ENCODE results near the gene SPACA4. TPM values are rescaled to one million over a fixed set of nuclear protein-coding genes. Genes with fewer than 3 reads are reported as not detected.

SPACA4 gene
- total RNA-seq, 4 donors from 2014 or later: not detected

GRCh38 chr19:48654299-48655059, 47.9 kb downstream of the SPACA4 start:
- Histone ChIP-seq H3K4me3 (no peak overlapping the region), H3K4me1 (no peaks in the 10 kb centered on the region), H3K9me3 (no peaks in the 10 kb centered on the region), H3K27ac (replicated peaks in 1 of 4) (no peak overlapping the region), H3K27me3 (no peaks in the 10 kb centered on the region), H3K36me3 (no peaks in the 10 kb centered on the region)
- TF ChIP-seq CTCF (IDR thresholded peaks at IDR 0.05) (no peak), POLR2AphosphoS5 (IDR thresholded peaks at IDR 0.05) (no peak), POLR2A (IDR thresholded peaks at IDR 0.05; ENCODE audit: low read depth) (no peak), EP300 (IDR thresholded peaks at IDR 0.05) (no peak)
- 45% methylated on average over 7 of the region's 11 CpGs for WGBS
- no peak for DNase-seq (ENCODE audit: extremely low spot score)
- intact Hi-C loops (cut with DNase I): no loop called here

- intact Hi-C loops (cut with DNase I): no loop called here
- no peaks in the 10 kb centered on the region for H3K9me3 ChIP-seq
- H3K4me3 ChIP-seq: no peak overlapping the region
- H3K36me3 ChIP-seq: no peaks in the 10 kb centered on the region
- H3K27ac ChIP-seq (replicated peaks in 1 of 4): no peak overlapping the region
- H3K4me1 ChIP-seq: peaks cover 3 to 15% (median 14%) of the 10 kb centered on the region in 4 donors
- 54% methylated on average over 16 of the region's 16 CpGs for WGBS
- TF ChIP-seq EP300 (IDR thresholded peaks at IDR 0.05): no peak
- no peak for TF ChIP-seq POLR2AphosphoS5 (IDR thresholded peaks at IDR 0.05)
- no peak for TF ChIP-seq CTCF (IDR thresholded peaks at IDR 0.05)
- TF ChIP-seq POLR2A (IDR thresholded peaks at IDR 0.05; ENCODE audit: low read depth): no peak
- no peaks in the 10 kb centered on the region for H3K27me3 ChIP-seq
- no peak for DNase-seq (ENCODE audit: extremely low spot score)
These were observed 50.4 kb downstream of the SPACA4 start for GRCh38 chr19:48656840-48657474.

Other genes starting within 250 kb of the SPACA4 start
- gene TMEM143, start 242.8 kb upstream of the SPACA4 start, total RNA-seq: 1 to 10 TPM; 4.8 to 8.3 (median 7.1) TPM
- gene SYNGR4, start 242.4 kb upstream of the SPACA4 start, total RNA-seq: not detected
- 100 to 1,000 TPM in 1 of 4 donors, 10 to 100 TPM in 3; 55.2 to 105 (median 77.6) TPM for gene KDELR1, start 215.2 kb upstream of the SPACA4 start, total RNA-seq
- under 1 TPM; 0.19 to 0.42 (median 0.37) TPM for gene GRIN2D, start 213.1 kb upstream of the SPACA4 start, total RNA-seq
- 10 to 100 TPM; 19.5 to 42.9 (median 31.7) TPM for gene GRWD1, start 160.8 kb upstream of the SPACA4 start, total RNA-seq
- under 1 TPM; 0.42 to 0.86 (median 0.51) TPM for gene KCNJ14, start 151.2 kb upstream of the SPACA4 start, total RNA-seq
- gene CYTH2, start 137.4 kb upstream of the SPACA4 start, total RNA-seq: 10 to 100 TPM; 40.1 to 50.7 (median 48.4) TPM
- gene LMTK3, start 94.9 kb upstream of the SPACA4 start, total RNA-seq: under 1 TPM; 0.17 to 0.57 (median 0.37) TPM
- 1 to 10 TPM in 1 of 4 donors, not detected in 3; 1.0 TPM for gene SULT2B1, start 54.6 kb upstream of the SPACA4 start, total RNA-seq
- gene FAM83E, start 8.3 kb downstream of the SPACA4 start, total RNA-seq: under 1 TPM; 0.32 to 0.69 (median 0.37) TPM
- gene RPL18, start 12.4 kb downstream of the SPACA4 start, total RNA-seq: 1,000 to 10,000 TPM; 1,298 to 2,105 (median 1,742) TPM
- gene SPHK2, start 12.8 kb downstream of the SPACA4 start, total RNA-seq: 10 to 100 TPM; 15.9 to 24.5 (median 17.0) TPM
- gene DBP, start 30.6 kb downstream of the SPACA4 start, total RNA-seq: 1 to 10 TPM; 3.0 to 9.3 (median 7.2) TPM
- 10 to 100 TPM; 11.9 to 16.5 (median 14.9) TPM for gene CA11, start 39.4 kb downstream of the SPACA4 start, total RNA-seq
- under 1 TPM in 3 of 4 donors, not detected in 1; under 0.01 to 0.34 (median 0.17) TPM for gene NTN5, start 66.3 kb downstream of the SPACA4 start, total RNA-seq
- gene FUT2, start 89.2 kb downstream of the SPACA4 start, total RNA-seq: not detected
- 1 to 10 TPM in 3 of 4 donors, under 1 TPM in 1; 0.99 to 2.9 (median 1.8) TPM for gene MAMSTR, start 113.0 kb downstream of the SPACA4 start, total RNA-seq
- gene RASIP1, start 133.9 kb downstream of the SPACA4 start, total RNA-seq: 10 to 100 TPM; 15.0 to 27.7 (median 22.8) TPM
- not detected for gene IZUMO1, start 140.2 kb downstream of the SPACA4 start, total RNA-seq
- gene FUT1, start 145.9 kb downstream of the SPACA4 start, total RNA-seq: 1 to 10 TPM in 3 of 4 donors, under 1 TPM in 1; 0.83 to 2.5 (median 2.1) TPM
- gene FGF21, start 148.8 kb downstream of the SPACA4 start, total RNA-seq: not detected
- gene BCAT2, start 204.3 kb downstream of the SPACA4 start, total RNA-seq: 10 to 100 TPM; 59.0 to 93.3 (median 63.9) TPM
- 1 to 10 TPM; 7.1 to 8.9 (median 7.8) TPM for gene HSD17B14, start 229.7 kb downstream of the SPACA4 start, total RNA-seq

All from esophagus muscularis mucosa (tissue), 4 donors.